CMK (cell line): Measurements from ENCODE around the gene BCLAF1.
"Not testable (repeated sequence)": the region's sequence is repeated elsewhere in the genome, so short reads cannot be mapped to it uniquely, and the experiment has no call there.

Experiments
- DNase-seq: peaks from one replicate; pipeline ENCODE4 v3.0.0-alpha.2; 2010; ENCODE audit warnings: low read depth

The BCLAF1 gene

DNA sequence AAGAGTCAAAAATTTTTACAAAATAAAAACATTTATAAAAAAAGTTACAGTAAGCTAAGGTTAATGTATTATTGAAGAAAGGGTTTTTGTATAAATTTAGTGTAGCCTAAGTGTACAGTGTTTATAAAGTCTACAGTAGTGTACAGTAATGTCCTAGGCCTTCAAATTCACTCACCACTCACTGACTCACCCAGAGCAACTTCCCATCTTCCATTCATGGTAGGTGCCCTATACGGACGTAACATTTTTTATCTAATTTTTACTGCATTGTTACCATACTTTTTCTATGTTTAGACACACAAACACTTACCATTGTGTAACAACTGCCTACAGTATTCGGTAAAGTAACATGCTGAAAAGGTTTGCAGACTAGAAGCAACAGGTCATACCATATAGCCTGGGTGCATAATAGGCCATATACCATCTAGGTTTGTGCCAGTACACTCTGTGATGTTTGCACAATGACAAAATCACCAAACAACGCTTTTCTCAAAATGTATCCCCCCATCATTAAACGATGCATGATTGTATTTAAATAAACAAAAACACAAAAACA lies 45.5 kb downstream of the BCLAF1 start:
- no peak for DNase-seq

DNA sequence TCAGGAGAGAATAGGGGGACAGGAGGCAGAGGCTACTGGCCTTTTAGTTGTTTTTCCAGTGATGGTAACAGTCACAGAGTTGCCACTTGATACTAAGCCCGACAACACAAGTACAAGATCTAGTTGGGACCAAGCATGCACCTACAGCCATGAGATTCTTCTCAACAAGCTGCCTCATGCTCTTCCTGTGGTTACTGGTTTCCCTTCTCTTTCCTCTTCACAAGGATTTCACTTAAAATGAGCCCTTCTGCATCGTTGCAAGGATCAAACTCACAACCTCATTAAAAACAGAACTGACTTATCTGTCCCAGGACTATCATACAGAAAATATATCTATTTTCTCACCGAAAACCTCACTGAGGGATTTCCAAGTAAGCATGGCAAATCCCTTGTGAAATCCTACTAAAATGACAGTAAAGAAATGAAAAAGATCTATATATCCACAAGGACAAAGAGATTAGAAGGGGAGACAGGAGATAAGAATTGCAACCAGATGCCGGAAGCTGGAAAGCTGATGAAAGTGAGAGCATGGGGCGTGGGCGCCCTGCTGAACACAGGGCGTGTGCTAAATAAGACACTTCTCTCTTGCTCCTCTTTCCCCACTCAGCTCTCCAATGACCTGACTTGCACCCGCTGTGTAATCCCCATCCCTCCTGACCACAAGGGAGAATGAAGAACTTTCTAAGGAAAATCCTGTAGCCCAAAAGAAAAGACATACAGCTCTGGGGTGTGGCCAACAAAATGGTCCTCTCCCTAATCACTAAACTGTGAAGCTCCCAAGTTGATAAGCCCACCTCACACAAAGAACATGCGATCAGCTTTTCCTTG lies 53.0 kb downstream of the BCLAF1 start:
- DNase-seq: peak; percentile 59

DNA sequence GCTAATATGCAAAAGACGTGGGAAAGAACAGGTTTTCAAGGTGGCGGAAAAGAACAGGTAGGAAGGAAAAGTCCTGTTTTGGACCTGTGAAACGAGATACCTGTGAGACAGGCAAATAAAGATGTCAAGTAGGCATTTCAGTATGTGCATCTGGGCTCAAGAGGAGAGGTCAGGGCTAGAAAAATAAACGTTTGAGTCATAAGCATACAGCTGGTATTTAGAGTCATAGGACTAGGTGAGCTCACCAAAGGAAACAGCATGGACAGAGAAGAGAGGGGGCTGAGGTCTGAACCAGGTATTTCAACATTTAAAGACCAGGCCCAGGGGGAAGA lies 54.4 kb downstream of the BCLAF1 start:
- DNase-seq: no peak

DNA sequence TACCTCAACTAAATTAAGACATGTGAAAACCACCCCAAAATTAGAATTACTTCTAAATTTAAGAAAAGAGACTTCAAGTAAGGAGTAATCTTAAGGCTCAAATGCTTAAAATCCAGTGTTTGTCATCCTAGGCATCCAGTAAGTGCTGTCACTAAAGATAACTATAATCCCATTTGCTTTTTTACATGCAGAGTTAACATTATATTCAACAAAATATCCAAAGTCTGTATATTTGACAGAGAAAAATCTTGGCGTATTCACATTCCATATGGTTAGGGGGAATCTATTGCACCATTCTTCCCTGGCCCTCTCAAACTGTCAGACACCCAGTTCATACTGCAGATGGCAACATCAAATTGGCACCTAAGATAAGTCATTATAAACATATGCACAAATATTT lies 56.9 kb downstream of the BCLAF1 start:
- no peak for DNase-seq

DNA sequence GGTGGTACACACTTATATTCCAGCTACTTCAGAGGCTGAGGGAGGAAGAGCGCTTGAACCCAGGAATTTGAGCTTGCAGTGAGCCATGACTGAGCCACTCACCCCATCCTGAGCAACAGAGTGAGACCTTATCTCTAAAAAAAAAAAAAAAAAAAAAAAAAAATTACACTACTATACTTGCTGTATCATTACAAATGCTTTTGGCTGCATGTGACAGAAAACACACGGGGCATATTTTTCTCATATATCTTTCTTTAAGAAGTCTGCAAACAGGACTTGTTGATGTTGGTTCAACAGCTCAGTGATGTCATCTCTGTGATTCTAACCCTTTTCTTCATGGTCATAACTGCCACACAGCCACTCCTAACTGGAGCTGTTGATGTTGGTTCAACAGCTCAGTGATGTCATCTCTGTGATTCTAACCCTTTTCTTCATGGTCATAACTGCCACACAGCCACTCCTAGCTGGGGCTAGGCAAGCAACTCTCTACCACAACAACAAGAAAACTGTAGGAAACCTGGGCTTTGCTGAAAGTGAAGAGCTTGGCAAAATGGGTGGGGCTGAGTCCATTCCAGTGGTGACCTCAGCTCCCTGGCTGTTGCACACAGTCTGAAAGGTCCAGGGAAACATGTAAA lies 59.3 kb downstream of the BCLAF1 start:
- DNase-seq: no peak

DNA sequence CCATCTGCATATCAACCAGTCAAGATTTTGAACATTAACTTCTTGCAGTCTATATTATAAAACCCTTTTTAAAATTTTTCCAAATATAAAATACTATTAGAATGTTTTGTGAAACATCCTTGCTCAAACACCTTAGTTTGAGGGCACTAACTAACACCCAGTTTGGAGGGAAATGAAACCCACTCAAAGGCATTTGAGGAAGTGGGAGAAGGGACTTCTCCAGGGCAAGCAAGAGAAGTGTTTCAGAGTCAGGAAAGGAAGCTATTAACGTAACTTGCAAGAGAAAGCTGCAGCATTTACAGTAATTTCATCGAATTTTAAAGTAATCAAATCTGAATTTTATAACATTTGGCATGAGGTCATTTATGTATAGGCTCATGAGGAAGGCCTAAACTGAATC lies 60.8 kb downstream of the BCLAF1 start:
- no peak for DNase-seq

DNA sequence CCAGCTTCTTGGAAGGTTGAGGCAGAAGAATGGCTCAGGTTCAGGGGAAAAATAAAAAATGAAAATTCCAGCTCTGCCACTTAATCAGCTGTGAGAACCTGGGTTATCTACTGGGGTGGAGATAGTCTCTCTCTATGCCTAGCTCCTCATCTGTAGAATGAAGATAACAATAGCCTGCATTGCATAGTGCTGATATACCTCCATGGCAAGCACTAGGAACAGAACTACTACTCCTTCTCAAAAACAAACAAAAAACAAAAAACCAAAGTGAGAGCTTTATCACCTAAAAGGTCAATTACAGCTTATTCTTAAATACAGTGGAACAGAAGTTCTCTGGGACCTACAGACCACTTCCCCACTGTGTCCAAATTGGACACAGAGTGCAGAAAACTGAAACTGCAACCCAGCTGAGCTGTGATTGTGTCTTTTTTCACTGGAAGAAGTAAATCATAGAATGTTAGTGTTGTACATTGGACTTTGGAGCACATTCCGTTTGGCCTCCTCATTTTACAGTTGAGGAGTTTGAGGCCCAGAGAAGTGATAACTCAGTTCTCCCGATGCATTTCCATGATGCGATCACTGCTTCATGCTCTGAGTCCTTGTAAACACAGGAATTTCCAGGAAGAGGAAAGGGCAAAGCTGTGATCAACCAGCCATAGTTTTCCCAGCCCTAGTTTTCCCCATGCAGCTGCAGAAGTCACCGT lies 62.8 kb downstream of the BCLAF1 start:
- DNase-seq: no peak

DNA sequence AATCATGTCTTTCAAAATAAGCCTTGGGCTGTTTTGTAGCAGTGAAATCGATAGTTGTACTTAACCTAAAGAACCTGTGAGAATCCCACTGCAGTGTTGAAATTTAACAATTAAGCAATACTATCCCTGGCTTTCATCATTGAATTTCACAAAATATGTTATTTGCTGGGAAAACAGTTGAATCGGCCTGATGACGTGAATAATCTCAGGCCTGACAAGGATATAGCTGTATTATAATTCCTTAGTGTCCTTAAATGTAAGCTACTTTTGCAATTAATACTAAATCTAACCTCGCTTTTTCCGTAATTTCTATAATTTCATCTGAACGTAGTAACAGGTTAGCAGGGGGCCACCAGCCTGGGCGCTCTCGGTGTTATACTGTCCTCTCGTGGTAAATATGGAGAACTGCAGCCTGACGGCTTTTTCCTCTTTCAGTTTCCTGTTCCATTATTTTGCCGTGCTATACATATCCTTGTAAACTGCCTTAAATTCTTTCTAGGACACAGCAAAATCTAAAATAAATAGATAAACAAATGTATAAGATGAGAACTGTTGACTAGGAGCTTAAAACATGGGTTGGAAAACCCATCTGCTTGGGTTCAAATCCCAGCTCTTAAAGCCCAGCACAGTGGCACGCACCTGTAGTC lies 63.5 kb downstream of the BCLAF1 start:
- DNase-seq: no peak

DNA sequence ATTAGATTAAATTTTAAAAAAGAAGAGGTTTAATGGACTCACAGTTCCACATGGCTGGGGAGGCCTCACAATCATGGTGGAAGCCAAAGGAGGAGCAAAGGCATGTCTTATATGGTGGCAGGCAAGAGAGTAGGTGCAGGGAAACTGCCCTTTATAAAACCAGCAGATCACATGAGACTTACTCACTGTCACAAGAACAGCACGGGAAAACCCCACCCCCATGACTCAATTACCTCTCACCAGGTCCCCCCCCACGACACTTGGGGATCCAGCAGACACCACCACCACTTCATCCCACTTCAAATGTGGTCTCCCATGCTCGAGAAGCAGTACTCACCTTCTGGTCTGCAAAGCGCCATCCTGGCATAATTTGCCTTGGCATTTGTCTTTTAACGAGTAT lies 64.2 kb downstream of the BCLAF1 start:
- no peak for DNase-seq

DNA sequence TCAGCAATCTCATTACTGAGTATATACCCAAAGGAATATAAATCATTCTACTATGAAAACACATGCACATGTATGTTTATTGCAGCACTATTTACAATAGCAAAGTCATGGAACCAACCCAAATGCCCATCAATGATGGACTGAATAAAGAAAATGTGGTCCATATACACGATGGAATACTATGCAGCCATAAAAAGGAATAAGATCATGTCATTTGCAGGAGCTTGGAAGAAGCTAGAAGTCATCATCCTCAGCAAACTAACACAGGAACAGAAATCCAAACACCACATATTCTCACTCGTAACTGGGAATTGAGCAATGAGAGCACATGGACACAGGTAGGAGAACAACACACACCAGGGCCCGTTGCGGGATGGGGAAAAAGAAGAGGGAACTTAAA lies 64.7 kb downstream of the BCLAF1 start:
- not testable (repeated sequence) for DNase-seq

DNA sequence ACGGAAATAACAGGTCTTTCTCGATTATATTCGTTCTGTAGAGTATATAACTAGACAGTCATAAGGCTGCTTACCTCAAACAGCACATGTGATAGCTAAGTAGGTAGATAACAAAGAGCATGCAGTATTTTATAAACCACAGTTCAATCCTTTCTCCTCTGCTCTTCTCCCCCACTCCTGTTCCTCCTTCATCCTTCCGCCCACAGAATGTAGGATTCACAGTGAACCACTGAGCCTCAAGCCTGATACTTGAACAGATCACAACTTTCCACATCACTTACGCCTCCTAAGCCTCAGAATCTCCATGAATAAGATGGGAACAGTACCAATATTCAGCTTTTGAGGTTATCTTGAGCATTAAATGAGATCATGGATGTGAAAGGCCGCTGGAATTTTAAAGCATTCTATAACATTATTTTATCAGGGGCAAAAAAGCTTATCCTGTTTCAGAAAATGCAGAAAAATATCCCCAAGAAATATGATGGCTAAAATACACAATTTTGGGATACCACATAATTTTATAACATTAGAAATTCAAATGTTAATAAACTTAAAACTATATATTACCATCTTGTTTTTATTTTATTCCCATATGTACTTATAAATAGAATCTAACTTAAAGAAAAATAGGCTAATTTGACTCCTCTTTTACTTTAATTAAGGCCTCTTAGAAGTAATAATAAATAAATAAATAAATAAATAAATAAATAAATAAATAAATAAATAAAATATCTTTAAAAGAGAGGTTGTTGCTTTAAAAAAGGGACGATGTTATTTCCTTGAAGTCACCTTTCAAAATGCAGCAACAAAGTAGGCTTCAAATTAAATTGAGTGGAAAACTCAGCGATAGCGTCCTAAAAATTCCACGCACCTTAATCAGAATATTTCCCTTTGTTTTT lies 72.9 kb downstream of the BCLAF1 start:
- DNase-seq: no peak

DNA sequence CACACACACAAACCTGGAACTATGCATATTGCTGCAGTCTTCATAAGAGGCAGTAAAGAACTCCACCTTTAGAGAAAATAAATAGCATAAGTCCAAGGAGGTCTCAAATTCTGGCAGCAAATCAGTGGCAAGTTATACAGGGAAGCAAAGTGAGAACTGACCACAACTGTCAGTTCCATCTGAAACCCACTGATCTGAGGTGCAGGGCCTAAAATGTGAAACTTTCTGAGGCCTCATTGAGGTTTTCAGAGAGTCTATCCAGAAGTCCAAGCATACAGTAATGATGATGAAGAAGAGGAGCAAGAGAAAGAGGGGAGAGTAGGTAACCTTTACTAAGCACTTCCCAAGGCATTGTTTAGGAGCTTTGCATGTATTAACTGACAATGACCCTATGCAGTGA lies 75.8 kb downstream of the BCLAF1 start:
- DNase-seq: no peak

DNA sequence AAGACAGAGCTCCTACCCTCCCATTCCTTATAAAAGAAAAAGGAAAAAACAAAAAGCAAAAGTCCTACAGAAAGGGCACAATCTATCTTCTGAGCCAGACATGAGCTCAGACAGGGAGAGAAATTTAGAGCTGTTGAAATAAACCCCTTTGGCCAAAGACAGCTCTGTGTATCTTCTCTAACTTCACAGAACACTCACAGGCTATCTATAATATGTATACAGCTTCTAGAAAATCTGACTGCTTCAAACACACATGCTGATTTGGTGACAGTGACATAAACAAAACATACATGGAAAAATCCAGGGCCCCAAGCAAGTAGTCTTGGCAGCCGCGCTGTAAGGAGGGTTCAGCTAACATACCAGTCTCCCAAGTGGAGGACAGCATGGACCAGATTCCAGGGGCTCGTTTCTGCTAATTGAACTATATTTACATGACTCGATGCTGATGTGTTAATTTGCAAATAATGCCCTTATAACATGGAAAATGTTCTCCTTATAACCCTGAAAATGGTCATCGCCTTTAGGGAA lies 76.6 kb downstream of the BCLAF1 start:
- DNase-seq: no peak

DNA sequence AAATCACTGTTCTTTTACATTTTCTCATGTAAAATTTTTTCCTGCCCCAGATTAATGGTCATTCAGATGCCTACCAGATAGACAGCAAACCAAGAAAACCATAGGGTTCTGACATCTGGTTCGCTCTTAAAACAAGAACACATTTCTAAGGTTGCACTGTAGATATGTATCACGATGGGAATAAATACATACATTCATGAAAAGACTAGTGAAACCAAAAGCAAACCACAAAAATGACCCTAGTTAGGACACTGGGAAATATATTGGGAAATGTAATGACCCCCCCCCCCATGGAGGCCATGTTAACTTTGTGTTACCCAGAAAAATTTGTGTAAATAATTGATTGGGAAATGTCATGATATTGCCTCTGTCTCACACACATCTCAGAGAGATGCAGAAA lies 77.0 kb downstream of the BCLAF1 start:
- no peak for DNase-seq

DNA sequence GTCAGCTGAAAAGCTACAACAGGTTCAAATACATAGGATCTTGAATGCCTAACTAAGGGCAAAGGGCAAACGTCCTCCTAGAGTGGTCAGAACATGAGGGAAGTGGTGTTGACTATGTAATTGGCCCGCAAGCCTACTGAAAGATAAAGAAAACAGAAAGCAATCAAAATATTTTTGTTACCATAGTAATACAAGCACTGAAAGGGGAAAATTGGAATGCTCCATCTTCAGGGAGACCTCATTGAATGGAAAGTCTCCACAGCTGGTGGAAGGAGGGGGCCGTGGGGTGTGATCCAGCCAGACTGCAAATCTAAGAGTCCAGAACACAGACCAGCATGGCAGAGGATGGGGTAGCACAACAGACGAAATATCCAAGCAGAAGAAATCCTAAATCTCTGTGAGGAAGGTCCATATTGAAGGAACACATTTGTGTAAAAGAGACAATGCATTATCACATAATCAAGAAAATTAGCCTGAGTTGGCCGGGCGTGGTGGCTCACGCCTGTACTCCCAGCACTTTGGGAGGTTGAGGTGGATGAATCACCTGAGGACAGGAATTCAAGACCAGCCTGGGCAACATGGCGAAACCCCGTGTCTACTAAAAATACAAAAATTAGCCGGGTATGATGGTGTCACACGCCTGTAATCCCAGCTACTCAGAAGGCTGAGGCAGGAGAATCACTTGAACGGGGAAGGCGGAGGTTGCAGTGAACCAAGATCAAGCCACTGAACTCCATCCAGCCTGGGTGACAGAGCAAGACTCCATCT lies 79.1 kb downstream of the BCLAF1 start:
- DNase-seq: no peak

DNA sequence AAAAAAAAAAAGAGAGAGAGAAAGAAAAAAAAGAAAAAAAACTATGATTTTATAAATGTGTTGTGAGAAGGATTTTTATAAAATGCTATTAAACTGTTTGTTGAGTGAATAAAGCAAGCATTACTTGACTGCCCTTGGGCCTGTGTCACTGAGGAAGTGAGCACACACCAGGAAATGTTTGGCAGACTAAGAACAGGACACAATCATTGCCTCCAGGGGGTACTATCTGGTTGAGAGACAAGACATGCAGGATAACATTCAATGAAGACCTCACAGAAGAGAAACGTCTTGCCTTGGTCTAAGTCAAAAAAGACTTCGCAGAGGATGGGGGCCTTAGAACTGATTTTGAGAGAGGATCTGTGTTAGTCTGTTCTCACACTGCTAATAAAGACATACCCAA lies 80.2 kb downstream of the BCLAF1 start:
- DNase-seq: no peak

DNA sequence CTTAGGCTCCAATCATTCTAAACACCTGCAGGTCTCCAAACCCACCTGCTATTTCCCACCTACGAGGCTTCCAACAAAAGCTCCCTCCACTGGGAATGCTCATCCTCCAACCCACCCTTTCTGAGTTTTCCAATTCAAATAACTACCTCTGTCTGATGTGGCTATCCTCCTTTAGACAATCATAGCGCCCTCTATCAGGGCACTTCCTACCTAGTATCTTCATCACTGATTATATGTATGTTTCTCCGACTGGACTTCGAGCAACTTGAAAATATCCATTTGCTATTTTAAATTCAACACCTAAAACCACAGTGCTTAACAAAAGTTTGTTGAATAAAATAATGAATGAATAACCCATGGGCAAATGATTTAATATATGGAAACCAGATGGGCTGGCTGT lies 80.9 kb downstream of the BCLAF1 start:
- no peak for DNase-seq
